ENCODE results near the gene ZNF385D. TPM values are rescaled to one million over a fixed set of nuclear protein-coding genes. Genes with fewer than 3 reads are reported as not detected.

ZNF385D gene
- total RNA-seq, 1 experiment from 2014 or later, result not detected

GRCh38 chr3:21645121-21645897, 105.7 kb downstream of the ZNF385D start:
- no peak for DNase-seq
- Histone ChIP-seq H3K27me3 (replicated peaks; ENCODE audit: control insufficient read depth, insufficient read depth, low read length) (no peaks in the 10 kb centered on the region), H3K36me3 (ENCODE audit: control insufficient read depth, insufficient read depth, low read length) (no peaks in the 10 kb centered on the region), H3K4me3 (ENCODE audit: low read depth, low read length) (no peak overlapping the region), H3K4me1 (no peaks in the 10 kb centered on the region), H3K9me3 (no peaks in the 10 kb centered on the region)
- Mint-ChIP-seq H3K27ac (ENCODE audit: unreplicated experiment) (no peak overlapping the region), H3K36me3 (ENCODE audit: insufficient read depth, unreplicated experiment) (no peaks in the 10 kb centered on the region), H3K9me3 (ENCODE audit: unreplicated experiment) (no peaks in the 10 kb centered on the region), H3K4me1 (ENCODE audit: low read depth, unreplicated experiment) (no peaks in the 10 kb centered on the region), H3K4me3 (ENCODE audit: unreplicated experiment) (no peak overlapping the region), H3K27me3 (ENCODE audit: insufficient read depth, unreplicated experiment) (no peaks in the 10 kb centered on the region)
- intact Hi-C loops (cut with micrococcal nuclease; ENCODE audit: unreplicated experiment), result no loop called here
- no peak for TF ChIP-seq CTCF (IDR thresholded peaks at IDR 0.05; ENCODE audit: insufficient read depth in 1 of 2, low read depth in 1 of 2, low read length in 1 of 2, severe bottlenecking in 1 of 2, unreplicated experiment in 1 of 2)
- ChIA-PET POLR2A (no interaction called here), CTCF (no interaction called here)
- no TSS peak for BruUV-seq (replicated peaks)

- Histone ChIP-seq H3K4me3 (ENCODE audit: low read depth, low read length) (no peak overlapping the region), H3K36me3 (ENCODE audit: control insufficient read depth, insufficient read depth, low read length) (no peaks in the 10 kb centered on the region), H3K27me3 (replicated peaks; ENCODE audit: control insufficient read depth, insufficient read depth, low read length) (no peaks in the 10 kb centered on the region), H3K9me3 (no peaks in the 10 kb centered on the region), H3K4me1 (no peaks in the 10 kb centered on the region)
- CTCF ChIA-PET, result no interaction called here
- TF ChIP-seq CTCF (IDR thresholded peaks at IDR 0.05; ENCODE audit: insufficient read depth in 1 of 2, low read depth in 1 of 2, low read length in 1 of 2, severe bottlenecking in 1 of 2, unreplicated experiment in 1 of 2), result no peak
- BruUV-seq (replicated peaks), result no TSS peak
- Mint-ChIP-seq H3K9me3 (ENCODE audit: unreplicated experiment) (no peaks in the 10 kb centered on the region), H3K27ac (ENCODE audit: unreplicated experiment) (no peak overlapping the region), H3K4me3 (ENCODE audit: unreplicated experiment) (no peak overlapping the region), H3K4me1 (ENCODE audit: low read depth, unreplicated experiment) (no peaks in the 10 kb centered on the region), H3K36me3 (ENCODE audit: insufficient read depth, unreplicated experiment) (no peaks in the 10 kb centered on the region), H3K27me3 (ENCODE audit: insufficient read depth, unreplicated experiment) (no peaks in the 10 kb centered on the region)
- POLR2A ChIA-PET, result no interaction called here
- no peak for DNase-seq
- intact Hi-C loops (cut with micrococcal nuclease; ENCODE audit: unreplicated experiment), result no loop called here
These were observed 106.7 kb downstream of the ZNF385D start for GRCh38 chr3:21644268-21644667.

- no peak for DNase-seq
- POLR2A ChIA-PET, result no interaction called here
- H3K27me3 Mint-ChIP-seq (ENCODE audit: insufficient read depth, unreplicated experiment), result no peaks in the 10 kb centered on the region
These were observed 107.3 kb downstream of the ZNF385D start for GRCh38 chr3:21643752-21644151.

More at GRCh38 chr3:21643752-21644151, 107.3 kb downstream of the ZNF385D start:
- Histone ChIP-seq H3K9me3 (no peaks in the 10 kb centered on the region), H3K4me3 (ENCODE audit: low read depth, low read length) (no peak overlapping the region), H3K27me3 (replicated peaks; ENCODE audit: control insufficient read depth, insufficient read depth, low read length) (no peaks in the 10 kb centered on the region), H3K4me1 (no peaks in the 10 kb centered on the region), H3K36me3 (ENCODE audit: control insufficient read depth, insufficient read depth, low read length) (no peaks in the 10 kb centered on the region)
- TF ChIP-seq CTCF (IDR thresholded peaks at IDR 0.05; ENCODE audit: insufficient read depth in 1 of 2, low read depth in 1 of 2, low read length in 1 of 2, severe bottlenecking in 1 of 2, unreplicated experiment in 1 of 2), result no peak
- no peaks in the 10 kb centered on the region for H3K9me3 Mint-ChIP-seq (ENCODE audit: unreplicated experiment)
- CTCF ChIA-PET, result no interaction called here
- no peak overlapping the region for H3K4me3 Mint-ChIP-seq (ENCODE audit: unreplicated experiment)
- H3K4me1 Mint-ChIP-seq (ENCODE audit: low read depth, unreplicated experiment), result no peaks in the 10 kb centered on the region
- intact Hi-C loops (cut with micrococcal nuclease; ENCODE audit: unreplicated experiment), result no loop called here
- no TSS peak for BruUV-seq (replicated peaks)
- H3K36me3 Mint-ChIP-seq (ENCODE audit: insufficient read depth, unreplicated experiment), result no peaks in the 10 kb centered on the region
- no peak overlapping the region for H3K27ac Mint-ChIP-seq (ENCODE audit: unreplicated experiment)

Data from Caco-2 (cell line).